HCT116 (cell line): Measurements from ENCODE around the gene RBM12.

Experiments
- ATF3 ChIP-seq: IDR thresholded peaks from 2 replicates; pipeline ENCODE4 v1.6.1; 2012
- CTCF ChIP-seq, 3 experiments: fragments of 200-600 bp in 1 of 3; sonication (generic) in 1 of 3; IDR thresholded peaks in 2 of 3; conservative IDR thresholded peaks in 1 of 3; 2 replicates each; pipeline ENCODE4 v1.5.1; 2012 to 2017; ENCODE audit warnings: low read depth in 2 of 3, low read length in 2 of 3, antibody characterized with exemption in 1 of 3, borderline replicate concordance in 1 of 3, control low read depth in 1 of 3, mild to moderate bottlenecking in 1 of 3, mixed read lengths in 1 of 3, mixed run types in 1 of 3, moderate library complexity in 1 of 3; ENCODE audit not compliant: insufficient read depth in 1 of 3
- ELF1 ChIP-seq: IDR thresholded peaks from 2 replicates; pipeline ENCODE4 v1.6.1; 2012; ENCODE audit warnings: low read depth, borderline replicate concordance
- MAX ChIP-seq: IDR thresholded peaks from 2 replicates; pipeline ENCODE4 v1.6.1; 2012
- POLR2A ChIP-seq: IDR thresholded peaks from 2 replicates; pipeline ENCODE4 v1.7.0; 2011; ENCODE audit warnings: borderline replicate concordance; ENCODE audit not compliant: insufficient read depth, insufficient read length; ENCODE audit errors: extremely low read depth
- ZBTB33 ChIP-seq: IDR thresholded peaks from 2 replicates; pipeline ENCODE4 v1.6.1; 2011; ENCODE audit warnings: mild to moderate bottlenecking, low read length, moderate library complexity; ENCODE audit not compliant: insufficient replicate concordance; ENCODE audit errors: extremely low read depth

- TF ChIP-seq ATF3 (no peak), CTCF (IDR thresholded peaks at IDR 0.05 in 2 of 3, conservative IDR thresholded peaks at IDR 0.05 in 1 of 3; ENCODE audit: borderline replicate concordance in 1 of 3, insufficient read depth in 1 of 3, low read depth in 2 of 3, low read length in 2 of 3) (no peak), ELF1 (no peak), ZBTB33 (no peak), POLR2A (no peak), MAX (no peak)
These were observed 5.0 kb upstream of the RBM12 start for GRCh38 chr20:35669681-35670080.
